ENCODE results near the gene SUGP1.

The SUGP1 gene

DNA sequence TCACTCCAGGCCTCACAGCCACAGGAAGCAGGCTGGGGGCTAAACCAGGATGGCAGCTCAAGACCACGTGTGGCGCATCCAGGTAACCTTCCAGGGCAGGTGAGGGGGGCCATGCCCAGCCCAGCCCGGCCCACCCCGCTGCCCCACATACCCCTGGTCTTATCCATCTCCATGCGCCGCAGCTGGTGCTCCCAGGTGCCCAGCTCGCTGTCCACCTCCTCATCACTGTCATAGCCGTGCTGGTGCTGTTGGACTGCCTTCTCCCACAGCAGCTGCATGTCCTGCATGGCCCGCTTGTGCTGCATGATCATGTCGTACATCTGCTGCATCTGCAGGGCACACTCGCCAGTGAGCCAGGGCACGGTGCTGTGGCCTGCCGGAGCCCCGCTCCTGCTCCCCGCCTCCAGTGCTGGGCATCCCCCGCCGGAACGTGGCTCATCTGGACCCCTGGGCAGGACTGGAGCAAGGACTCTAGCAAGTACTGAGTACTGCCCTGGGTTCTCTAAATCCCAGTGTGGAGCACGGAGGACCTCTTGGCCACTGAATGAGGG is 41.2 kb downstream of the SUGP1 start:
- Histone ChIP-seq H3K79me2 (ENCODE audit: control insufficient read depth, low read length) (no peaks in the 10 kb centered on the region), H3F3A (ENCODE audit: control insufficient read depth, insufficient read depth) (no peaks in the 10 kb centered on the region), H3K4me1 (ENCODE audit: control insufficient read depth, low read length) (no peaks in the 10 kb centered on the region), H3K4me2 (ENCODE audit: low read length) (no peak overlapping the region), H3K36me3 (ENCODE audit: control insufficient read depth, low read length) (peaks cover 49% of the 10 kb centered on the region), H3K9me2 (replicated peaks; ENCODE audit: control insufficient read depth, low read length) (no peaks in the 10 kb centered on the region), H3K27ac (ENCODE audit: low read depth, low read length) (no peak overlapping the region), H3K27me3 (ENCODE audit: control insufficient read depth, low read length) (no peaks in the 10 kb centered on the region), H3K9me3 (ENCODE audit: control insufficient read depth, insufficient read depth, low read length) (no peaks in the 10 kb centered on the region), H4K20me1 (ENCODE audit: control insufficient read depth, insufficient read depth, low read depth, low read length) (no peaks in the 10 kb centered on the region; the same call in 1 of the 2 replicates), H3K4me3 (ENCODE audit: low read length) (no peak overlapping the region)
- no peak for TF ChIP-seq EZH2phosphoT487 (IDR thresholded peaks at IDR 0.05; ENCODE audit: borderline replicate concordance, low read length)
- TF ChIP-seq, protein P1, sequence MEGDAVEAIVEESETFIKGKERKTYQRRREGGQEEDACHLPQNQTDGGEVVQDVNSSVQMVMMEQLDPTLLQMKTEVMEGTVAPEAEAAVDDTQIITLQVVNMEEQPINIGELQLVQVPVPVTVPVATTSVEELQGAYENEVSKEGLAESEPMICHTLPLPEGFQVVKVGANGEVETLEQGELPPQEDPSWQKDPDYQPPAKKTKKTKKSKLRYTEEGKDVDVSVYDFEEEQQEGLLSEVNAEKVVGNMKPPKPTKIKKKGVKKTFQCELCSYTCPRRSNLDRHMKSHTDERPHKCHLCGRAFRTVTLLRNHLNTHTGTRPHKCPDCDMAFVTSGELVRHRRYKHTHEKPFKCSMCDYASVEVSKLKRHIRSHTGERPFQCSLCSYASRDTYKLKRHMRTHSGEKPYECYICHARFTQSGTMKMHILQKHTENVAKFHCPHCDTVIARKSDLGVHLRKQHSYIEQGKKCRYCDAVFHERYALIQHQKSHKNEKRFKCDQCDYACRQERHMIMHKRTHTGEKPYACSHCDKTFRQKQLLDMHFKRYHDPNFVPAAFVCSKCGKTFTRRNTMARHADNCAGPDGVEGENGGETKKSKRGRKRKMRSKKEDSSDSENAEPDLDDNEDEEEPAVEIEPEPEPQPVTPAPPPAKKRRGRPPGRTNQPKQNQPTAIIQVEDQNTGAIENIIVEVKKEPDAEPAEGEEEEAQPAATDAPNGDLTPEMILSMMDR (IDR thresholded peaks at IDR 0.05; ENCODE audit: low read depth, low read length, poor library complexity, severe bottlenecking) = no peak

DNA sequence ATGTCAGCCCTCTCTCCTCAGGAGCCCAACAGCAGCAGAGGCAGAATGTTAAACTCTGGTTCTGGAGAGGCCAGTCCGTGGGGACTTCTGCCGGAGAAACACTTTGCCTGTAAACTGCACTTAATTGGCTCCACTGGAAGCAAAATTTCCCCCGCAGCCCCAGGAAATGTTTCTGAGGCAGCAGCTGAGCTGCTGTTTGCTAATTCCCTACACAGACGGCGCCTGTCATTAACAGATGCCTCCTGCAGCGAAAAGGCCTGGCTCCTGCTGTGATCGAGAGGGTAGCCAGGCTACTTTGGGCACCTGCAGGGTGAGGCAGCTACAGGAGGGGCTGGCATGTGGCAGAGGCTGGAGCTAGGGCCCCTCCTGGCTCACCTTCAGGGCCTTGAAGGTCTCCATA is 42.0 kb downstream of the SUGP1 start:
- peaks cover 44% of the 10 kb centered on the region for H3K36me3 ChIP-seq (ENCODE audit: control insufficient read depth, low read length)

DNA sequence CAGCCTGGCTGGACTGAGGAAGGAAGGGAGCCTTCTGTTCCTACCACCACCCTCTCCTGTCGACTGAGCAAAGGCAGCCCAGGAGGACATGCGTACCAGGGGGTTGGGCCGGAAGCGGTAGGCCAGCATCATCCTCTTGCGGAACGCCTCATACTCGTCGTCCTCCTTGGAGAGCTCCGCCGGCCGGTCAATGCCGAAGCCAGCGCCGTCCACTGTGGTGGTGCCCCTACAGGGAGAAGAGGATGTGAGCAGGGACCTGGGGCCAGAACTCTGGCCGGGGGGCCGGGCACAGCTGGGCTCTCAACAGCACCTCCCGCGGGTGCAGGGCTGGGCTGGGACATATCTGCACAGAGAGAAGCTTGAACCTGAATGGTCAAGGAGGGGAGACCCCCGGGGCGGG is 43.5 kb downstream of the SUGP1 start:
- Histone ChIP-seq H4K20me1 (ENCODE audit: control insufficient read depth, insufficient read depth, low read depth, low read length) (no peaks in the 10 kb centered on the region; the same call in 1 of the 2 replicates), H3K36me3 (ENCODE audit: control insufficient read depth, low read length) (peaks cover 44% of the 10 kb centered on the region), H3K27ac (ENCODE audit: low read depth, low read length) (no peak overlapping the region), H3F3A (ENCODE audit: control insufficient read depth, insufficient read depth) (no peaks in the 10 kb centered on the region), H3K9me3 (ENCODE audit: control insufficient read depth, insufficient read depth, low read length) (no peaks in the 10 kb centered on the region), H3K27me3 (ENCODE audit: control insufficient read depth, low read length) (no peaks in the 10 kb centered on the region), H3K79me2 (ENCODE audit: control insufficient read depth, low read length) (no peaks in the 10 kb centered on the region), H3K4me1 (ENCODE audit: control insufficient read depth, low read length) (no peaks in the 10 kb centered on the region), H3K9me2 (replicated peaks; ENCODE audit: control insufficient read depth, low read length) (no peaks in the 10 kb centered on the region), H3K4me2 (ENCODE audit: low read length) (no peak overlapping the region), H3K4me3 (ENCODE audit: low read length) (no peak overlapping the region)
- no peak for TF ChIP-seq EZH2phosphoT487 (IDR thresholded peaks at IDR 0.05; ENCODE audit: borderline replicate concordance, low read length)
- TF ChIP-seq, protein P1 (IDR thresholded peaks at IDR 0.05; ENCODE audit: low read depth, low read length, poor library complexity, severe bottlenecking) = no peak

More for the DNA sequence above, 42.0 kb downstream of the SUGP1 start:
- no peak overlapping the region for H3K4me3 ChIP-seq (ENCODE audit: low read length)
- no peaks in the 10 kb centered on the region for H3K9me2 ChIP-seq (replicated peaks; ENCODE audit: control insufficient read depth, low read length)
- H4K20me1 ChIP-seq (ENCODE audit: control insufficient read depth, insufficient read depth, low read depth, low read length) = no peaks in the 10 kb centered on the region; the same call in 1 of the 2 replicates
- no peaks in the 10 kb centered on the region for H3F3A ChIP-seq (ENCODE audit: control insufficient read depth, insufficient read depth)
- no peak for TF ChIP-seq EZH2phosphoT487 (IDR thresholded peaks at IDR 0.05; ENCODE audit: borderline replicate concordance, low read length)
- TF ChIP-seq, protein P1 (IDR thresholded peaks at IDR 0.05; ENCODE audit: low read depth, low read length, poor library complexity, severe bottlenecking) = no peak
- no peaks in the 10 kb centered on the region for H3K27me3 ChIP-seq (ENCODE audit: control insufficient read depth, low read length)
- no peaks in the 10 kb centered on the region for H3K4me1 ChIP-seq (ENCODE audit: control insufficient read depth, low read length)
- no peak overlapping the region for H3K27ac ChIP-seq (ENCODE audit: low read depth, low read length)
- H3K9me3 ChIP-seq (ENCODE audit: control insufficient read depth, insufficient read depth, low read length) = no peaks in the 10 kb centered on the region
- no peaks in the 10 kb centered on the region for H3K79me2 ChIP-seq (ENCODE audit: control insufficient read depth, low read length)
- no peak overlapping the region for H3K4me2 ChIP-seq (ENCODE audit: low read length)

All from DOHH2 (cell line).